Inferior parietal cortex (tissue), 1 donor: Measurements from ENCODE around the gene MTR.

Source experiments
- DNase-seq: peaks from one replicate; pipeline ENCODE4 v3.0.0-alpha.2; 2016; ENCODE audit errors: extremely low spot score

MTR gene

DNA sequence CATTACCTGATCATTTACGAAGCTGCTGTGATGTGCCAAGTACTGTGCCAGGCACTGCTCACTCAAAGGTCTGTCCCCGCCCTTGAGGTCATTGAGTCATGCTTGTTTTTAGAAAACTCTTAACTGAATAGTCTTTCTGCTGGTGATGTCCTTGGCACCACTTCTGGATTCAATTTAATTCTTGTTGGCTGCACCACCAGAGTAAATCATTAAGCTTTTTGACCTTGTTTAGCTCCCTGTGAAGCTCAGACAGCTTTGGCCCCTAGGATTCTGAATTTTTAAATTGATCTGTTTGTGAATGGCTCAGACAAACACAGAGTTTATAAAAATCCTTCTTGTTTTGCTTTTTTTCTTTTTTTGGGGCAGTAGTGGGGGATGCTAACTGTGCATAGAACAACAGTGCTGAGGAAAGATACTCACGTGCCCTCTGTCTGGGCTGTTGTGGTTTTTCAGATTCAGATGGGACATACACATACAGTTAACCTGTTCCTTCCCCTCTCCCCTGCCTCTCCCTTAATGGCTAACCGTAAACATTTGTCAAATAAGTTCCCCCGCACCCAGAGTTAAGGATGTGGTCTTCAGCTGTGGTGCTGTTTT is 67.6 kb downstream of the MTR start:
- no peak for DNase-seq

DNA sequence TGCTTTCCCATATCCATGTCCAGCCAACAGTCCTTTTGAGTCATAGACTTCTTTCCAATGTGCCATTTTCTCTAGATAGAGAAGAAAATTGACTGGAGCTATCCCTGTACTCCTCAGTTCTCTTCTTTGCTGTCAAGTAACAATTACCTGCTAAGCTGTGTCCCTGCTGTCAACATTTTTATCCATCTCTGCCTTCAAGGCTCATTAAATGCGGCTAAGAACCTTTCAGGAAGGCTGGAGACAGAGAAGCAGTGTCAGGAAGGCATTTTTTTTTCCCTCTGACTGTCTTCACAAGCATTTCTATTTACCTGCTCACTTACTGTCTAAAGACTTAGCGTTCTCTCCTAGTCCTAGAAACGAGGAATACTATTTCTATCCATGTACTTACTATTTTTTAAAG is 69.1 kb downstream of the MTR start:
- no peak for DNase-seq

DNA sequence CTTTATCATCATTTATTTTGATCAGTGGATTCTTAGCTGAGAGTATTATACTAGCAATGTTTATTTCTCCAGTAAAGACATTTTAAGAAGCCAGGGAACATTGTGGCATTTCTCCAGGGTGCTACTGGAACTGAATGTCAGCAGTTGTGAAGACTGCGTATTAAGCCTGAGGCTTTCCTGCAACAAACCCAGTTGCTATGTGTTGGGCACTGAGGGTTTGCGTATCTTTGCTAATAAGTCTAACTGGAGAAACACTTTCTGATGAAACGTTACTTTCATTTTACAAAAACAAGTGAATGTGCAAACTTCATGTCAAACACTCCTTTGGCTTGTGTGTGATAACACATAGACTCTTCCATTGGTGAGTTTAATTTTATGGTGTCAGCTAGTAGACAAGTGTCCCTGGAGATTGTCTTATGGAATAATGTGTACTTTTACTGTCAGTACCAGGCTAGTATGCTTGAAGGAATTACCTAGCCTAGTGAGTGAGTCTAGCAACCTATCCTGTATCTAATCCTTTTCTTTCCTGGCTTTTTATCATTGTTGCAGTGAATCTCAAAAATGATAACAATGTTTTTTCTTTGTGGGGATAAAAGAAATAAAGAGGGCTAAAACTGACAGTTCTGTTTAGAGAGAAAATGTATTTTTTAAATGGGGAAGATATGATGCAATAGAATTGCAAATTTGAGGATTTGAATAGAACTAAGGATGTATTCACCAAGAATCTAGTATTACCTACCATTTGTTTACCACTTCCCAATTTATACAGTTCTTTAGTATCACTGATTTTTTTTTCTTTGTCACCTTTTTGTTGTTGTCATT is 70.1 kb downstream of the MTR start:
- no peak for DNase-seq

DNA sequence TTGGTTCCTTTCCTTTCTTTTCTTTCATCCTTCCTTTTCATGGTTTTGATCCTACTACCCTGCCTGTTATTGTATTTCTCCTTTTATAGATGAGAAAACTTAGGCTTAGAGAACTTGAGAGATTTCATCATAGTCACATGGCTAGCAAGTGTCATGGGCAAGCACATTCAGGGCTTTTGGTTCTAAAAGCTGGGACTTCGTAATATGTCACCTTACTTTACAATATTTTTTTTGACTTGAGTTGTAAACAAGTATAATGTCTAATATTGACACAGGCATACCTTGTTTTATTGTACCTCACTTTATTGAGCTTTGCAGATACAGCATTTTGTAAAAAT is 70.7 kb downstream of the MTR start:
- DNase-seq, result no peak

DNA sequence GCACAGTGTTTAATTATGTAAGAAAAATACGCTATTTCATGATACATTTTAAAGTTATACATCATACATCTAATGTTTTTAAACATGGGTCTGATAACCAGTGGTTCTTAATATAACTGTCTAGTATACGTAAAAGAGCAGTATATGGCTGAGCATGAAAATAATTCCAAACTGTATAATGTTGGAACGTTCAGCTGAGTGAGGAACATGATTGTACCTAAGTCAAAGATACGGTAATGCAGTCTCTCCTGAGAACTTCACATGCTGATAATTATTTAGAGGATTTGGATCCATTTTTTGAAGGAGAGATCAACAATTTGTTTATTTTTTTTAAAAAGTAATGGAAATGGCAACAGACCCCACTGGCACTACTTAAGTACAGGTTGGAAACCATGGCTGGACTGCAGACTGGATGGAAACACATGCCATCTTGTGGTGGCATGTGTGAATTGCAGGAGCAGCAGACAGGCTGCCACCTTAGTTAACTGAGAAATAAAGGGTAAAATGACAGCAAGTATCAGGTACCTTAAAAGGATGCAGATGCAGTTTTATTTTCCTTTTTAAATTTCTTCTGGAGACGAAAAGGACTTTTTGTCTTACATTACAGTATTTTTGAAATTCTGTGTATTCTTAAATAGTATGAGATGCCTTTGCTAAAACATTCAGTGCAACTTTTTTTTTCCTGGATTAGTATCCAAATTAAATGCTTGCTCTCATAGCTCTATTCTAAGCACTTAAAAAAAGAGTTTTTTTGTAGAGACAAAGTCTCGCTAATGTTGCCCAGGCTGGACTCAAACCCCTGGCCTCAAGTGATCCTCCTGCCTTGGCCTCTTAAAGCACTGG is 73.8 kb downstream of the MTR start:
- DNase-seq, result no peak

DNA sequence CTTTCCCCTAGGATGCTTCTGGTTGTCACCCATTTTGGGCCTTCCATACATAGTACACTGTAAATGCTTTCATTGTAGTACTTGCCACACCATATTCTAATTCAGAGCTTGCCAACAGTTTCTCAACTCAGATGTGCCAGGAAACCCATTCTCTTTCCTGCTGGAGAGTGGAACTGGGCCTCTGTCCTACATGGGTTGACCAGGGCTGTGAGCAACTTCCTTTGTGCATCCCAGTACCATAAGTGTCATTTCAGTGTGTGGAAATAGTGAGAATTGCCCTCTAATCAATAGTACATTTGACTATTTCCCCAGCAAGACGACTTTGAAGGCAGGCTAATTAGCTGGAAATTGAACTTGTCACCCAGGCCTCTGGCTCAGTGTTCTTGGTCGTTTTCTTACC is 74.8 kb downstream of the MTR start:
- DNase-seq, result no peak

DNA sequence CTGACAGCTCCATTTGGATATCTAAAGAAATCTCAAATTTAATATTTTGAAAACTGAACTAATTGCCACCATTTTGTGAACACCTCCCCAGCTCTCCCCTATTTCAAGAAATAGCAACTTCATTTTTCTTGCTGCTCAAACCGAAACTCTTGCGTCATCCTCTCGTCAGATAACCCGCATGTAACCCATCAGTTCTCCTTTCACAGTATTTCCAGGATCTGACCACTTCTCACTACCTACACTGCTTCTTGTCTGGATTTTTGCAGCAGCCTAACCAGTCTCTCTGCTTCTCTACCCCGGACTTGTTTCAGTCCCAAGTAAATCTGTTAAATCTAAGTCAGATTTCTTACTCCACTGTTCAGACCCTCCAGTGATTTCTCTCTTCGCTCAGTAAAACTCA is 75.6 kb downstream of the MTR start:
- DNase-seq, result no peak

DNA sequence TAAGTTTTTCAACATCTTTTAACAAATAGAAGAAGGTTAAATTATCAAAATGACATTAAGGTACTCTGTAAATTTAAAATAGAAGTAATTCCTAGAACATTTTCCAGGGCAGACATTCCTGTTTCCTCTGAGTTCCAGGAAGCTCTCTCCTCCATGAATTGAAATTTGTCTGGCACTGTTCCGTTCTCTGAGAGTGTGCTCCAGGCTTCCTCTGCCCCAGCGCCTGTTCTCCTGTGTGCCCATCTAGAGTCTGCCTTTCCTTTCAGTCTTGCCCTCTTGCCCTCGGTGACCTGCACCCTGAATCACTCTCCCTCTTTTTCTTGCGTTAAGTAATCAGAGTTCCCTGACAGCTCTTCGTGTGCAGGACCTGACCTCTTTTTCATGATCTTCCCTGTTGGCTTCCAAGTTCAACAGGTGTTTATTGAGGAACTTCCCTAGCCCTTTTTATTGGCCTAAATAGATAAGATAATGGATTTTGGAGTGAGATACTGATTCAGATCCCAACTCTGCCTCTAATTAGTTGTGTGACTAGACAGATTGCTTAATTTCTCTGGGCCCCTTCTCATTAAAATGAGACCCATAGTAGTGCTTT is 77.1 kb downstream of the MTR start:
- DNase-seq, result no peak

DNA sequence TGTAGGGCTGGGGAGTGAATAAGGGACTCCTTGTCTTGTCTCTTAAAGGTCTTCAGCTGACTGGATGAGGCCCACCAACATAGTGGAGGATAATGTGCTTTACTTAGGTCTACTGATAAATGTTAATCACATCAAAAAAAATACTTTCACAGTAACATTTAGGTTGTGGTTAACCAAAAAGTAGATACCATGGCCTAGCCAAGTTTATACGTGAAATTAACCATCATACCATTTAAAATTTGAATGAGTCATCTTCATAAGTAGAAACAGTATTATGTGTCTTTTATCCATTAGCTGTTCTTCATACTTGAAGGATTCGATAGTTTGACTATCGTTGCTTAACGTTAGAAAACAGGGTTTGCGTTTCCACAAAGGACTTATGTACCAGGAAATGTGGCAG is 80.9 kb downstream of the MTR start:
- DNase-seq, result no peak

DNA sequence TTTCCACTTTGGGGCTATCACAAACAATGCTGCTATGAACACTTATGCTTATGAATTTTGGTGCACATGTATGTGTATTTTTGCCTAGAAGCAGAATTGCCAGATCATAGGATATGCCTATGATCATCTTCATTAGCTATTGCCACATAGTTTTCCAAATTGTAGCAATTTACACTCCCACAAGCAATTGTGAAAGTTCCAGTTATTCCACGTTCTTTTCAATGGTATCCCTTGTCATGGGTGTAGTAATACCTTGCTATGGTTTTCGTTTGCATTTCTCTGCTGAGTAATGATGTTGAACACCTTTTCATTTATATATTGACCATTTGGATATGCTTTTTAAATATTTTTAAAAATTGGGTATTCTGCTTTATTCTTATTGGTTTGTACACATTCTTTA is 82.6 kb downstream of the MTR start:
- DNase-seq, result no peak

DNA sequence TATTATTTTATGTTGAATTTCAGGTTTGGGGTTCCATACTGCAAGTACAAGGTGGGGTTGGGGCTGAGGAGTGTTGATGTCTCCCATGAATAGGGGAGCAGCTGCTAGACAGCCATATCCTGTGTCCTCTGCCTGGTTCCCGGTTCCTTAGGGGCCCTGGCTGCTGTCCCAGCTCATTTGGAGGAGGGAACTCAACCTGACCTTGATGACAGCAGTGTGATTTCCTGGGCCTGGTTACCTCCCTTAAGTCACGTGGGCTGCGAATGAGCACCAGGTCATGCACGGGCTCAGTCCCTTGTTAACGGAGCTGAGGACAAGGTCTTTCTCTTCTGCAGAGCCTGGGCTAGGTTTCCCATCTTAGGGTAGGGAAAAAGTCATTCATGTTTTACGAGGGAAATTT is 85.1 kb downstream of the MTR start:
- DNase-seq, result no peak

DNA sequence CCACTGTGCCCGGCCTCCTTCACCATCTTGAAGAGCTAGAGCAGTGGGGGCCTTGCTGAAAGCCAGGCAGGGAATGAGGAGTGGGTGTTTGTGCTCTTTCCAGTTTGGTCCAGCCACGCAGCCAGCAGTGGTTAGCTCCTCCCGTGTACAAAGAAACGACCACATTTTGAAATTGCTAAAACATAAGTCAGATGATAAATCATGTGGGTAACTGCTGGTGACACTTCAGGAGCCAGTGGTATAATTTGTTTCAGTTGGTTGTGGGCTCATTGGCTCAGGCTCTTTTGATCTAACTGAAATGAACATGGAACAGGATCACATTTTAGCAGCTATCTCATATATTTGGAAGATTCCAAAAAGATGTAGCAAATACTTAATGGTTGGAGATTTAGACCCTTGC is 87.6 kb downstream of the MTR start:
- DNase-seq, result no peak

DNA sequence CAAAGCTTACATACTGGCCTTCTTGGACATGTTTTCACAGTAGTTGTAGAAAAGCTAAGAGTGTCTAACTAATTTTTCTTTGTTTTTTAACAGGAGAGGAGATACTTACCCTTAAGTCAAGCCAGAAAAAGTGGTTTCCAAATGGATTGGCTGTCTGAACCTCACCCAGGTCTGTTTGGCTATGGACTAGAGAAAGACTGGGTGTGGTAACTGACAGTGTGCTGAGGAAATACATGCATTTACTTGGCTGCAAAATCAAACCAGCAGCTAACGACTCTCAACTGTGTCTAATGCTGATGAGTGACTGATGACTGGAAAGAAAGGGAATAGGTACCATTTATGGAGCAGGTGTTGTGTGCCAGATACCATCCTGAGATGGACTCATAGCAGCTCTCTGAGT is 91.1 kb downstream of the MTR start:
- no peak for DNase-seq

DNA sequence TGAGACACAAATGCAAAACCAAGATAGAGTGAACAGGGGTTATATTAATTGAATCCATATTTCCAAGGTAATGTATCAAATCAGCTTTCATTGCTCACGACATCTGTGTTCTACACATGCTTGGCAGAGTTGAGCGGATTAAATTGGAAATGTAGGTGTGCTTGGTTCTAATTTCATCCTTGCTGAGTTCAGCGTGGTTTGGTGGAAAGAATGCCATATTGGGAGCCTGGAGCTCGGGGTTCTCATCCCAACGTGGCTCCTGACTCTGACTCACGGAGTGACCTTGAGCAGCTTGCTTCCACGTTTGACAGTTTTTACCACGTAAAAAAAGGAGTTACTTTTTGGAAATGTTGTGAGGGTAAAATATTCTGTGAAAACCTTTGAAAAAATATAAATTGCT is 92.0 kb downstream of the MTR start:
- no peak for DNase-seq

DNA sequence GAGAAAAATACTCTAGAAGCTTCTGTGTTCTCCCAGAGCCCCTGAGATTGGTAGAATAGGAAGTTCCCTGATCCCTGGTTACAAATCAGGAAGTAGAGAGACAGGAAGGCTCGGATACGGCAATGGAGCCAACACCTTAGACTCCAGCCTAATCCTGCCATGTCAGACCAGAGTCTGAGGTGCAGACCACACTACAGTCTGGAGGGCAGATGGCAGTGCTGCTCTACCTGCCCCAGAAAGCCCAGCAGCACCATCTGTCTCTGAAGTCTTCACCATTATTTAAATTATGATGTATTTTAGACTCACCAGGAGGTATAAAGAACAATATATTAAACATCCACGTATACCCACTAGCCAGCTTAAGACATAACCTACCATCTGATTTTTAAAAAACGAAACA is 93.0 kb downstream of the MTR start:
- no peak for DNase-seq

DNA sequence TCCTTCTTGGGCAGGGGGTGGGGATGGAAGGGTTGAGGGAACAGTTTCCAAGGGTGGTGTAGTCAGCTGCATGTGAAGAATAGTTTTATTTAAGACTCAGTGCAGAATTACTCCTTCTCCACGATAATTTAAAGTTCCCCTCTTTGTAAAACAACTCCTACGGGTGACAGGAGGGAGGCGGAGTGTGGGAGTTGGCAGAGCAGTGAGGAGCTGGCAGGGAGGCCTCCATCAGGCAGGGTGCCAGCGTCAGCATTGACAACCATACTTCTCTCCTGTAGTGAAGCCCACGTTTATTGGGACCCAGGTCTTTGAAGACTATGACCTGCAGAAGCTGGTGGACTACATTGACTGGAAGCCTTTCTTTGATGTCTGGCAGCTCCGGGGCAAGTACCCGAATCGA is 93.8 kb downstream of the MTR start:
- no peak for DNase-seq

DNA sequence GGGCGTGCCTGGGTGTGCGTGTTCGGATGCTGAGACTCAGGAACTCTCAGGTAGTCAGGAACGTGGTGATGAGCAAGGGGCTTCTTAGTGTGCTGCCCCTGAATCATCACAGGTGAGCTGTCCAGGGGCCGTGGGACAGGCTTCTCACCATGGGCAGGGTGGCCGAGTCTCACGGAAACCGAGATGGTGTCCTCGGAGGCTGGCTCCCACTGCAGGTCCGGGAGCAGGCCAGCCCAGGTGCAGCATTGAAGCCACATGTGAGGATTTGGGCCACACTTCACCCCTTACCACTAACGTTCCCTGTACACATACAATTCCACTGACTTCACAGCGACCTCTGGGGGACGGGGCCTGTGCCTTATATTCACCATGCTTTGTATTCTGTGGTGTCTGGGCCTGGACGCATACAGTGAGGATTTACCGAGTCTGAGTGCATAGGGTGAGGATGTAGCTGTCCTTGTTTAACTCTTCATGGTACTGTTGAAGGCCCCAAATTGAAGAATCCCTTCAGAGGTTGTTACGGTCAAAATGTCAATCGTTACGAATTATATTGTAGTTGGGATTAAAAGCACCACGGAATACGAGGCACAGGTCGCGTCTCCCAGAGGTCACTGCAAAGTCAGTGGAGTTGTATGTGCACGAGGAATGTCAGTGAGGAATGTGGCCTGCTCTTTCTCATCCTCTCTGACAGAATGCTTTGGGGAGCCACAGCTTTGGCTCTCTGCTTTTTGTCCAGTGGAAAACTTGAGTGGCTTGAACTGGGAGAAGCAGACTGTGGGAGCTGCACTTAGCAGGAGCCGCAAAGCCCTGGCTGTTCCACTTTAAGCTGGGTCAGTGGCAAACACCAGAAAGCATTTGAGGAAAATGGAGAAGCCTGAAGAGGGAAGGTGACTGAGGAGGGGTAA is 95.3 kb downstream of the MTR start:
- no peak for DNase-seq

DNA sequence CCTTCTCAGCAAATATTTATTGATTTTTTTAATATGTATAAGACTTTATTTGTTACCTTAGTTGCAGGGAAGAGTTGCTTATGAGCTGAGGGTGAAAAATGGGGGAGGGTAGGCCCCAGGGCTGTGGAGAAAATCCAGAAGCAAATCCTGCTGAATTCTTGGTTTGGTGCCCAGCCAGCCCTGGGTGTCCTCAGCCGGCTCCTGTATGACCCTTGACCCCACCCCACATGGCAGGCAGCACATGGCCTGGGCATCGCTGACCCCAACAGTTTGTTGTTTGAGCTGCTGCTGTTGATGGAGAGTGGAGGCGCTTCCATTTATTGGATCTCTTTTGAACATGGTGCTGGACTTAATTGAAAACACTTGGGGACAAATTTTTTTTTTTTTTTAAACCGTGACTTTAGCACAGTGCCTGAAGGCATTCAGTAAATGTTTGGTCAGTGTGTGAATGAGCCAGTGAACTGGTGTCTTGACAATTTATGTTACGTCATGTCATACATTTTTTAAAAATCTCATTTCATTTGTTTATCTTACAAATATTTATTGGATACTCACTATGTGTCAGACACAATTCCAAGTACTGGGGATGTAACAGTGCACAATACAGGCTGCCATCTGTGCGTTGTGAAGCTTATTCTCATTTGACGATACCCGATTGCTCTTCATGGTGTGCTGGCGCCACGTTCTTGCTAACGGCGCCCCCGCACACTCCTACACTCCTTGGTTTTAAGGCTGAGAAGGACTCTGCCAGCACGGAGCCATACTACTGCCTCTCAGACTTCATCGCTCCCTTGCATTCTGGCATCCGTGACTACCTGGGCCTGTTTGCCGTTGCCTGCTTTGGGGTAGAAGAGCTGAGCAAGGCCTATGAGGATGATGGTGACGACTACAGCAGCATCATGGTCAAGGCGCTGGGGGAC is 98.8 kb downstream of the MTR start:
- no peak for DNase-seq

DNA sequence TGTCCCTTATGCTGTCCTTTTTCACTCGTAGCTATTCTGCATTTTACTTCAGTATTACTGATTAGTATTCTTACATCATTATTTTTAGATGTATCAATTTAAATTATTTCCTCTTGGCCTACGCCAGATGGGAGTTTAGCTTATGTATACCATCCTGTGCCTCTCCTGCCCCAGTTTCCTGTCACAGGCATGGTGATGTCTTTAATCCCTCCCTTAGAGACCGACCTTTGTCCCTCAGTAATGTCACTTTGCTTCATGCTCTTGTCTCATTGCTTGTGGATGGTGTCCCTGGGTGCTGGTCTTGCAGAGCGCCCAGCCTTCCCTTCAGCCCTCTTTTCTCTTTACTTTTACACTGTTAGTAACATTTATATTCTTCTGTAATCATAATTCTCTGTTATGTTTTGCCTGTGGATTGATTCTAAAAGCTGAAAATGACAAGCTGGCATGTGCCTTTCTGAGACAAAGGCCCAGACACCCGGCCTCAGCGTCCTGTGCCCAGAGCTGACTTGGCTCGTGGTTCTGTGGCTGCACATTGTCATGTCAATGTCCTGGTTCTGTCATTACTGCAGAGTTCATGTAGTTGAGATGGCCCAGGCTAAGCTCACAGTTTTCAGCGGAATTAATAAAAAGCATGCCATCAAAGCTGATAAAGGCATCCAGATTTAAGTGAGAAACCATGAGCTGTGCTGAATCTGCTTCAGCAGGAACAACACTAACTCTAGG is 100.7 kb downstream of the MTR start:
- no peak for DNase-seq

DNA sequence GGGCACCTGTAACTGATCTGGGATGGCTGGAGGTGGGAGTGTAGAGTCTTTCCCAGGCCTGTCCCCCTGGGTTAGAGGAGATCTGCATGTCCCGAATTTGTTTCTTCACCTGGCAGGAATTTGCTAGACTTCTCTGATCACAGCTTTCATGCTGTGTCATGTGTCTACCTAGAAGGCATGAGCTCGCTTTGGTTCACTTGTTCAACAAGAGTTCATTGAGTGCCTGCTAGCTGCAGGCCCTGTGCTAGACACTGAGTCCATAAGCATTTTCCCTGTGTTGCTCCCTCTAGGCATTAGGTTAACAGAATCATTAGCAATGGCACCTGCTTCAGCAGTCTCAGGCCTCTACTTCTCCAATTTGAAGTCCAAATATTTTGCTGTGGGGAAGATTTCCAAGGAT is 101.6 kb downstream of the MTR start:
- DNase-seq, result no peak
